ENCODE data around the gene ANXA2. TPM values are rescaled to one million over a fixed set of nuclear protein-coding genes. Genes with fewer than 3 reads are reported as not detected.
"Not testable (repeated sequence)": the region's sequence is repeated elsewhere in the genome, so short reads cannot be mapped to it uniquely, and the experiment has no call there.

Gene ANXA2
- total and polyA plus RNA-seq, 8 donors = 123 to 476 (median 260) TPM

DNA sequence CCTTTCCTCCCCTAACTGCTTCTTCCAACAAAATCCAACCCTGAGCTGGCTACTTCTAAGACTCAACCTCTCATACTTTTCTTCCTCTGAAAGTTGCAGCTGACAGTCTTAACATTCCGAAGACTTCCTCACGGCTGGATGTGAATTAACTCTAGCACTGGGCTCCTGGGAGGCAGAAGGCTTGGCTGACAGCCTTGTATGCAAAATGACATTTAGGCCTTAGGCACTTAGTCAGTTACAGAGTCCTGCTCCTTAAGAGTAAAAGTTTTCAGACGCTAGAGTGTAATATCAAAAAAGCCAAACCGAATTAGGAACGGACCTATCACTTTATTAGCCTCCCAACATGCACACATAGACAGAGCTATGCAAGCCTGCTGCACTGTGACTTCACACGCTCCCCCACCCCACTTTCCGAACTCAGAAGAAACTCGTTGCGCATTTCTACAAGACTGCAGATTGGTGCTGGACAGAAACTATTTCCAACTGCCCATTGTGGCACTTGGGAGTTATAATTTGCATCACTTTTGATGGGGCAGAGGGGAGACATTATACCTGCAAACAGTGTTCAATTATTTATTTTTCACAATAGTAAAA, 15.5 kb upstream of the ANXA2 start:
- TF ChIP-seq, protein P1, sequence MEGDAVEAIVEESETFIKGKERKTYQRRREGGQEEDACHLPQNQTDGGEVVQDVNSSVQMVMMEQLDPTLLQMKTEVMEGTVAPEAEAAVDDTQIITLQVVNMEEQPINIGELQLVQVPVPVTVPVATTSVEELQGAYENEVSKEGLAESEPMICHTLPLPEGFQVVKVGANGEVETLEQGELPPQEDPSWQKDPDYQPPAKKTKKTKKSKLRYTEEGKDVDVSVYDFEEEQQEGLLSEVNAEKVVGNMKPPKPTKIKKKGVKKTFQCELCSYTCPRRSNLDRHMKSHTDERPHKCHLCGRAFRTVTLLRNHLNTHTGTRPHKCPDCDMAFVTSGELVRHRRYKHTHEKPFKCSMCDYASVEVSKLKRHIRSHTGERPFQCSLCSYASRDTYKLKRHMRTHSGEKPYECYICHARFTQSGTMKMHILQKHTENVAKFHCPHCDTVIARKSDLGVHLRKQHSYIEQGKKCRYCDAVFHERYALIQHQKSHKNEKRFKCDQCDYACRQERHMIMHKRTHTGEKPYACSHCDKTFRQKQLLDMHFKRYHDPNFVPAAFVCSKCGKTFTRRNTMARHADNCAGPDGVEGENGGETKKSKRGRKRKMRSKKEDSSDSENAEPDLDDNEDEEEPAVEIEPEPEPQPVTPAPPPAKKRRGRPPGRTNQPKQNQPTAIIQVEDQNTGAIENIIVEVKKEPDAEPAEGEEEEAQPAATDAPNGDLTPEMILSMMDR (IDR thresholded peaks at IDR 0.05) = no peak
- H3K9me3 ChIP-seq = no peaks in the 10 kb centered on the region
- no peaks in the 10 kb centered on the region for H3K36me3 ChIP-seq
- ATAC-seq (no peak), DNase-seq (no peak), FAIRE-seq (no peak)
- intact Hi-C loops (cut with DNase I) = no loop called here
- no peak overlapping the region for H3K27ac ChIP-seq
- WGBS, 2 donors = 74 to 76% methylated on average over 9 of the region's 9 CpGs
- H3K27me3 ChIP-seq = no peaks in the 10 kb centered on the region
- peaks cover 0 to 14% (median 0%) of the 10 kb centered on the region in 3 donors for H3K4me1 ChIP-seq
- no peak overlapping the region for H3K4me3 ChIP-seq

DNA sequence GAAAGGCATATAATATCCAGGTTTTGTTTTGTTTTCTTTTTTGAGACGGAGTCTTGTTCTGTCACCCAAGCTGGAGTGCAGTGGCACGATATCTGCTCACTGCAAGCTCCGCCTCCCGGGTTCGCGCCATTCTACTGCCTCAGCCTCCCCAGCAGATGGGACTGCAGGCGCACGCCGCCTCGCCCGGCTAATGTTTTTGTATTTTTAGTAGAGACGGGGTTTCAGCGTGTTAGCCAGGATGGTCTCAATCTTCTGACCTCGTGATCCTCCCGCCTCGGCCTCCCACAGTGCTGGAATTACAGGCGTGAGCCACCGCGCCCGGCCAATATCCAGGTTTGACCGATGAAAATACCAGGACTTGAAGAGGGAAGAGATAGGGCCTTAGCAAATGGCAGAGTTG, 15.0 kb upstream of the ANXA2 start:
- 96 to 97% methylated on average over 21 of the region's 21 CpGs for WGBS, 2 donors
- ATAC-seq; H3K4me3 ChIP-seq; H3K36me3 ChIP-seq; FAIRE-seq; H3K27me3 ChIP-seq; H3K27ac ChIP-seq; DNase-seq; intact Hi-C loops (cut with DNase I); H3K9me3 ChIP-seq: not testable (repeated sequence)
- H3K4me1 ChIP-seq = peaks cover 0 to 19% (median 0%) of the 10 kb centered on the region in 3 donors

DNA sequence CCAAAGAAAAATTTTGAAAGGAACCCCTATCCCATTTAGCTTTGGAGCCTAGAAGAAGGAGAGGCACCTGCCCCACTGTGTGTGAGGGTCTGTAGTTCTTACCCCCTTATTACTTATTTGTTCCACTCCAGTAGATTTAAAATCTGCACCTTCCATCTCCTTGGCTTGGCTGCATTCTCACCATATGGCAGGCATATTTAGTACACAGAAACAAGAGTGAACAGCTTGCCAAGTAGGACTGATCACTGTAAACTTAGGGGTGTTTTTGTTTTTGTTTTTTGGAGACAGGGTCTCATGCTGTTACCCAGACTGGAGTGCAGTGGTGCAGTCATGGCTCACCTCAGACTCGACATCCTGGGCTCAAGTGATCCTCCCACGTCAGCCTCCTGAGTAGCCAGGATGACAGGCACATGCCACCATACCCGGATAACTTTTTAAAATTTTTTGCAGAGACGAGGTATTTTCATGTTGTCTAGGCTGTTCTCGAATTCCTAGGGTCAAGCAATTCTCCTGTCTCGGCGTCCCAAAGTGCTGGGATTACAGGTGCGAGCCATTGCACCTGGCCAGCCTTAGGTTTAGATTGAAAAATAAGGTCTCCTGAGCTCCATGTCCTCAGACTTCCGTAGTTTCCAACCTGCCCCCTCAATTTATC, 14.1 kb upstream of the ANXA2 start:
- no peak overlapping the region for H3K27ac ChIP-seq
- H3K27me3 ChIP-seq = no peaks in the 10 kb centered on the region
- ATAC-seq = no peak
- WGBS, 2 donors = 83 to 87% methylated on average over 9 of the region's 9 CpGs
- peaks cover 0 to 23% (median 0%) of the 10 kb centered on the region in 3 donors for H3K4me1 ChIP-seq
- no peak for FAIRE-seq
- no peak overlapping the region for H3K4me3 ChIP-seq
- no peaks in the 10 kb centered on the region for H3K9me3 ChIP-seq
- H3K36me3 ChIP-seq = no peaks in the 10 kb centered on the region
- intact Hi-C loops (cut with DNase I) = no loop called here
- TF ChIP-seq, protein P1 (IDR thresholded peaks at IDR 0.05) = no peak
- no peak for DNase-seq

DNA sequence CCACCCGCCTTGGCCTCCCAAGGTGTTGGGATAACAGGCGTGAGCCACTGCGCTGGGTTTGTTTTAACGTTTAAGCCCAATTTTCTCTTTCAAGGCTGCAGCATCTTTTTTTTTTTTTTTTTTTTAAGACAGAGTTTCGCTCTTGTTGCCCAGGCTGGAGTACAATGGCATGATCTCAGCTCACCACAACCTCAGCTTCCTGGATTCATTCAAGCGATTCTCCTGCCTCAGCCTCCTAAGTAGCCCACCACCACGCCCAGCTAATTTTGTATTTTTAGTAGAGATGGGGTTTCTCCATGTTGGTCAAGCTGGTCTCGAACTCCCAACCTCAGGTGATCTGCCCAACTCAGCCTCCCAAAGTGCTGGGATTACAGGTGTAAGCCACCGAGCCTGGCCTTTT, 12.6 kb upstream of the ANXA2 start:
- H3K27ac ChIP-seq; DNase-seq; ATAC-seq; H3K9me3 ChIP-seq; FAIRE-seq; H3K4me3 ChIP-seq; intact Hi-C loops (cut with DNase I); H3K36me3 ChIP-seq; H3K27me3 ChIP-seq: not testable (repeated sequence)
- peaks cover 0 to 23% (median 0%) of the 10 kb centered on the region in 3 donors for H3K4me1 ChIP-seq
- 89 to 94% methylated on average over 9 of the region's 9 CpGs for WGBS, 2 donors

DNA sequence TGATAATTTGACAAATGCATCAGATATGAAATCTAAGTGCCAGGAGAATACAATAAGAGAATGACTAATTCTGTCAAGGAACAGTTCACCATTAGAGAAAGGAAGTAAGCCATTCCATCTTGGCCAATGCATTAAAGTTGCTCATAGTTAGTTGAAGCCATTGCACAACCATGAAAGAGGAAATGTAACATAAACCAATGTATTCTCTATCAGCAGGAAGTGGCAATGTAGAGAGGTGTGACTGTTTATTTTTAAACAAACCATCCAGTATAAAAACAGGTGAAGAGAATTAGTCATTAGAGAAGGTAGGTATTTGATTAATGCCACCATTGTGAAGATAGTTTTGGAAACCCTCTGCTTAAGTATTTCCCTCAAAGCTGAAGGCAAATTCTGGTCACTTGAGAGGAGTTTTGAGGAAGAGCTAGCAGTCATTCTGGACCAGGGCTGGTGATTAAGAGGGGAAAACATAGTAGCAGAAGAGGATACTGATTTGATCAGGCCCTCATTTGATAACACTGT, 10.7 kb upstream of the ANXA2 start:
- no peak overlapping the region for H3K4me3 ChIP-seq
- intact Hi-C loops (cut with DNase I) = no loop called here
- peak overlapping the region in 2 of 4 donors; percentile 20 to 47 for H3K27ac ChIP-seq
- H3K36me3 ChIP-seq = no peaks in the 10 kb centered on the region
- H3K27me3 ChIP-seq = no peaks in the 10 kb centered on the region
- no peaks in the 10 kb centered on the region for H3K9me3 ChIP-seq
- TF ChIP-seq, protein P1 (IDR thresholded peaks at IDR 0.05) = no peak
- ATAC-seq (peak; percentile 43 to 90 (median 82)), FAIRE-seq (no peak), DNase-seq (no peak)
- peaks cover 0 to 18% (median 0%) of the 10 kb centered on the region in 3 donors for H3K4me1 ChIP-seq

DNA sequence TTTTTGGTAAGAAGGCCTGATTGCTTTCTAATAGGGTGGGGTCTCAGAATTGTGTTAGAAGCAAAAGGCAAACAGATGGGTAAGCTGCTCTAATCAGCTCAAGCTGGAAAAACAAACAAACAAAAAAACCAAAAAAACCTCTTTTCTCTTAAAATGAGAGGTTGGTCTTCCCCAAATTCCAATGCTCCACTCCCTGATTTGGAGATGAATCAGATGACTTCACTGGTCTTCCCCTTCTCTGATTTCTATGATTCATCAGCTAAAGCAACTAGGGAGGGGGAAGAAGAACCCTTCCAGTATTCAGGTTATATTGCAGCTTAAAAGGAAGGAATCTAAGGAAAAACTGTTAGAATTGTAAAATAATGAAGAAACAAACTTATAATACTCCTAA, 9.6 kb upstream of the ANXA2 start:
- H3K27me3 ChIP-seq = no peaks in the 10 kb centered on the region
- H3K9me3 ChIP-seq = no peaks in the 10 kb centered on the region
- intact Hi-C loops (cut with DNase I) = no loop called here
- TF ChIP-seq, protein P1 (IDR thresholded peaks at IDR 0.05) = no peak
- DNase-seq = no peak
- H3K4me1 ChIP-seq = peaks cover 0 to 18% (median 0%) of the 10 kb centered on the region in 3 donors
- H3K4me3 ChIP-seq = no peak overlapping the region
- ATAC-seq = peak in 3 of 4 donors; percentile 43 to 77 (median 77)
- H3K27ac ChIP-seq = peak overlapping the region in 1 of 4 donors; percentile 47
- FAIRE-seq = no peak
- no peaks in the 10 kb centered on the region for H3K36me3 ChIP-seq

Data from pancreas (tissue), 10 donors.